Endothelial cell of umbilical vein (primary cell): Measurements from ENCODE around the gene BRSK1. TPM values are rescaled to one million over a fixed set of nuclear protein-coding genes. Genes with fewer than 3 reads are reported as not detected.

Source experiments
- BruUV-seq: library from RNA; stranded (reverse); fragments of 400-500 nt; replicated peaks from 2 replicates; lab custom pipeline; 2021; lab: Mats Ljungman, UMichigan
- CTCF ChIA-PET: fragments of 300-600, 350-600 bp; sonication (Branson Sonifier 250); formaldehyde crosslinking; loops from one replicate; lab custom pipeline; 2021; ENCODE audit warnings: antibody characterized with exemption, inconsistent platforms; lab: Charles Lee
- POLR2A ChIA-PET: fragments of 300-600, 350-600 bp; sonication (Branson Sonifier 250); formaldehyde crosslinking; loops from one replicate; lab custom pipeline; 2021; ENCODE audit warnings: antibody characterized with exemption, inconsistent platforms; lab: Charles Lee
- DNase-seq: peaks from one replicate; pipeline ENCODE4 v3.0.0-alpha.2; 2011; ENCODE audit warnings: low read depth, low spot score
- FAIRE-seq: peaks from 2 replicates; lab custom pipeline; 2011; peaks lifted over from hg19 to GRCh38; lab: Jason Lieb, UNC
- H2AFZ ChIP-seq: 2 replicates; pipeline ENCODE4 v1.6.0; 2012; ENCODE audit warnings: low read depth, low read length, control low read depth, inconsistent platforms
- H3K27ac ChIP-seq: 2 replicates; pipeline ENCODE4 v1.5.1; 2011; ENCODE audit warnings: low read depth, mild to moderate bottlenecking, control low read depth, low read length, moderate library complexity; ENCODE audit not compliant: insufficient read depth
- H3K27me3 ChIP-seq, 2 experiments: 2 replicates each; pipeline versions ENCODE4 v1.6.0 to v1.6.1; 2011; ENCODE audit warnings: low read length in 2 of 2, mixed read lengths in 1 of 2; ENCODE audit not compliant: control insufficient read depth in 2 of 2, insufficient read depth in 2 of 2
- H3K36me3 ChIP-seq, 2 experiments: 2 replicates in 1 of 2; 3 replicates in 1 of 2; pipeline ENCODE4 v1.5.1; 2011; ENCODE audit warnings: low read length in 2 of 2, mild to moderate bottlenecking in 1 of 2, moderate library complexity in 1 of 2; ENCODE audit not compliant: control insufficient read depth in 2 of 2, insufficient read depth in 2 of 2; ENCODE audit errors: extremely low read depth in 1 of 2
- H3K4me1 ChIP-seq: 3 replicates; pipeline ENCODE4 v1.5.1; 2011; ENCODE audit warnings: mild to moderate bottlenecking, low read length; ENCODE audit not compliant: control insufficient read depth, insufficient read depth; ENCODE audit errors: extremely low read depth
- H3K4me2 ChIP-seq: 2 replicates; pipeline ENCODE4 v1.6.1; 2011; ENCODE audit warnings: low read length, control low read depth, mixed read lengths; ENCODE audit not compliant: insufficient read depth
- H3K4me3 ChIP-seq, 3 experiments: fragments of 200-600 bp in 1 of 3; sonication (generic), shearing (Covaris generic) in 1 of 3; replicated peaks in 1 of 3; 2 replicates each; pipeline ENCODE4 v1.5.1; 2011 to 2016; ENCODE audit warnings: control low read depth in 3 of 3, low read length in 3 of 3, mild to moderate bottlenecking in 2 of 3, inconsistent platforms in 1 of 3, low read depth in 1 of 3, moderate library complexity in 1 of 3; ENCODE audit not compliant: insufficient read depth in 1 of 3
- H3K79me2 ChIP-seq: 2 replicates; pipeline ENCODE4 v1.6.0; 2012; ENCODE audit warnings: low read length, inconsistent platforms; ENCODE audit not compliant: control insufficient read depth, insufficient read depth
- H3K9ac ChIP-seq: replicated peaks from 2 replicates; pipeline ENCODE3; 2011; ENCODE audit warnings: low read length, control low read depth; ENCODE audit not compliant: insufficient read depth; ENCODE audit errors: extremely low read depth
- H3K9me1 ChIP-seq: replicated peaks from 3 replicates; pipeline ENCODE4 v1.6.0; 2011; ENCODE audit warnings: mild to moderate bottlenecking, low read length; ENCODE audit not compliant: control insufficient read depth, insufficient read depth; ENCODE audit errors: extremely low read depth
- H3K9me3 ChIP-seq: replicated peaks from 2 replicates; pipeline ENCODE4 v1.5.1; 2012; ENCODE audit warnings: low read length, inconsistent platforms; ENCODE audit not compliant: control insufficient read depth, insufficient read depth
- H4K20me1 ChIP-seq: replicated peaks from 2 replicates; pipeline ENCODE3; 2011; ENCODE audit warnings: mild to moderate bottlenecking, low read length; ENCODE audit not compliant: control insufficient read depth, insufficient read depth; ENCODE audit errors: extremely low read depth
- CTCF ChIP-seq, 2 donors: IDR thresholded peaks; 1 replicate in 1 of 2; 2 replicates in 1 of 2; pipeline ENCODE4 v1.5.1; 2011; ENCODE audit warnings: low read length in 2 of 2, mild to moderate bottlenecking in 2 of 2, moderate library complexity in 2 of 2, control low read depth in 1 of 2, inconsistent platforms in 1 of 2, low read depth in 1 of 2; ENCODE audit not compliant: insufficient read depth in 1 of 2; ENCODE audit errors: extremely low read depth in 1 of 2
- EZH2 ChIP-seq: IDR thresholded peaks from 2 replicates; pipeline ENCODE4 v1.6.1; 2012; ENCODE audit warnings: borderline replicate concordance, low read depth, mild to moderate bottlenecking, moderate library complexity, low read length, inconsistent platforms; ENCODE audit not compliant: severe bottlenecking
- FOS ChIP-seq: IDR thresholded peaks from 2 replicates; pipeline ENCODE4 v1.6.1; 2011; ENCODE audit warnings: mild to moderate bottlenecking, low read length, moderate library complexity, borderline replicate concordance; ENCODE audit not compliant: insufficient read depth
- GATA2 ChIP-seq: IDR thresholded peaks from 2 replicates; pipeline ENCODE4 v1.7.0; 2011; ENCODE audit warnings: low read depth, mild to moderate bottlenecking, moderate library complexity, mixed read lengths, low read length; ENCODE audit not compliant: insufficient read length, insufficient read depth
- JUN ChIP-seq: IDR thresholded peaks from 2 replicates; pipeline ENCODE4 v1.6.1; 2011; ENCODE audit warnings: borderline replicate concordance, low read depth; ENCODE audit not compliant: insufficient read length, insufficient read depth
- MAX ChIP-seq: IDR thresholded peaks from 2 replicates; pipeline ENCODE4 v1.6.1; 2011; ENCODE audit not compliant: insufficient read depth, insufficient read length
- MYC ChIP-seq: IDR thresholded peaks from one replicate; pipeline ENCODE4 v1.6.1; 2011; ENCODE audit warnings: mild to moderate bottlenecking, low read depth, low read length
- POLR2A ChIP-seq: IDR thresholded peaks from 2 replicates; pipeline ENCODE4 v1.6.1; 2012; ENCODE audit warnings: low read depth, mild to moderate bottlenecking, control low read depth, low read length
- POLR2AphosphoS5 ChIP-seq: IDR thresholded peaks from 2 replicates; pipeline ENCODE4 v1.6.1; 2012; ENCODE audit warnings: low read depth, mild to moderate bottlenecking, control low read depth, low read length, moderate library complexity; ENCODE audit not compliant: insufficient read depth
- dilution Hi-C: fragments of 300-500 bp; cut with MboI; formaldehyde crosslinking; loops from one replicate; pipeline ENCODE4 v1.15.0; 2019; ENCODE audit warnings: low sequenced_read_pairs; ENCODE audit not compliant: extremely low pct_ligation_motif_present
- intact Hi-C: fragments of 100-400 bp; cut with micrococcal nuclease; formaldehyde crosslinking; loops from one replicate; pipeline ENCODE4 v1.10.0; 2022
- polyA plus RNA-seq, 4 experiments: library from polyadenylated mRNA; depleted of rRNA in 3 of 4; stranded (reverse) in 3 of 4; unstranded in 1 of 4; fragments of >200 nt; gene quantifications; 2 replicates each; pipeline versions ENCODE4 v1.2.1 to v1.2.3, GENCODE V29; 2011 to 2012; ENCODE audit warnings: missing spikeins in 1 of 4
- total RNA-seq: library from RNA; stranded (reverse); gene quantifications from 2 replicates; pipeline ENCODE4 v1.2.3, GENCODE V29; 2021

The BRSK1 gene
- total and polyA plus RNA-seq, 2 donors (not counting 3 experiments of a cell fraction or from before 2014, with no cell fraction given), result 0.33 to 0.44 TPM

- Histone ChIP-seq H3K9me3 (no peaks in the 10 kb centered on the region), H3K4me2 (no peak overlapping the region), H2AFZ (no peak overlapping the region), H3K9me1 (no peaks in the 10 kb centered on the region), H3K27me3 (no peaks in the 10 kb centered on the region), H3K9ac (no peak overlapping the region), H3K4me1 (peaks cover 59% of the 10 kb centered on the region), H3K79me2 (peaks cover 97% of the 10 kb centered on the region), H4K20me1 (no peaks in the 10 kb centered on the region), H3K36me3 (peaks cover 0 to 2% of the 10 kb centered on the region in 2 experiments), H3K27ac (no peak overlapping the region), H3K4me3 (no peak overlapping the region)
- CTCF ChIA-PET, result no interaction called here
- POLR2A ChIA-PET, result no interaction called here
- intact Hi-C loops, result loop anchor here (10.0 kb wide), 1 partner anchor 352 kb away; the partner anchor contains the start of genes ZNF524 and ZNF865
- no peak for DNase-seq
- dilution Hi-C loops, result no loop called here
- no TSS peak for BruUV-seq
- TF ChIP-seq FOS (no peak), EZH2 (no peak), MAX (no peak), CTCF (IDR thresholded peaks at IDR 0.05; ENCODE audit: extremely low read depth in 1 of 2, insufficient read depth in 1 of 2, low read depth in 1 of 2, low read length in 2 of 2) (no peak), MYC (no peak), POLR2A (no peak), JUN (no peak), POLR2AphosphoS5 (no peak), GATA2 (no peak)
- FAIRE-seq, result no peak
These were observed 30.8 kb upstream of the BRSK1 start for GRCh38 chr19:55252760-55253663.
